HG03354 (cell line): ENCODE results near the gene P4HB.

ENCODE experiments used
- ATAC-seq: cut with Tn5 transposase; IDR thresholded peaks from one replicate; pipeline ENCODE4 v1.9.1; 2021; ENCODE audit warnings: mild to moderate bottlenecking; ENCODE audit not compliant: unreplicated experiment, poor library complexity, severe bottlenecking

The P4HB gene

GRCh38 chr17:81898885-81899284, 38.5 kb upstream of the P4HB start:
- ATAC-seq, result no peak

GRCh38 chr17:81898029-81898866, 37.9 kb upstream of the P4HB start:
- no peak for ATAC-seq

DNA sequence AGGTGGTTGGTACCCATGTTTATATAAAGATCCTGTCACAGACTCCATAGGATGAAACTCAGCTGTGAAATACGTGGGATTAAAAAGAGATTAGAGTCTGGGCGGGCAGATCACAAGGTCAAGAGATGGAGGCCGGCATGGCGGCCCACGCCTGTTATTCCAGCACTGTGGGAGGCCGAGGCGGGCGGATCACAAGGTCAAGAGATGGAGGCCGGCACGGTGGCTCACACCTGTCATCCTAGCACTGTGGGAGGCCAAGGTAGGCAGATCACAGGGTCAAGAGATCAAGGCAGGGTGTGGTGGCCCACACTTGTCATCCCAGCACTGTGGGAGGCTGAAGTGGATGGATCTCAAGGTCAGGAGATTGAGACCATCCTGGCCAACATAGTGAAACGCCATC, 35.1 kb upstream of the P4HB start:
- no peak for ATAC-seq

DNA sequence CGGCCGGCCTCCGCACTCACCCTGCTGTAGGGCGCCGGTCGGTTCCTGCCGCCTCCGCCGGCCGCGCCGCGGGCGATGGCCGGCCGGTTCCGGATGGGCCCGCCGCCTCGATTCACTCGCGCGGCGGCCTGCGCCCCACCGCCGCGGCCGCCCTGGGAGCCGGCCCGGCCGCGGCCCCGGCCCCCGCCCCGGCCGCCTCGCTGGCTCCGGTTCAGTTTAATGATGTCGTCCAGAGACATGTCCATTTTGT, 30.9 kb upstream of the P4HB start:
- ATAC-seq, result no peak

- ATAC-seq, result peak; percentile 24
Measured at GRCh38 chr17:81890447-81891302, 30.3 kb upstream of the P4HB start.

GRCh38 chr17:81889602-81890001, 29.3 kb upstream of the P4HB start:
- ATAC-seq, result no peak

- no peak for ATAC-seq
Measured at GRCh38 chr17:81888988-81889595, 28.8 kb upstream of the P4HB start.

GRCh38 chr17:81888105-81888987, 28.0 kb upstream of the P4HB start:
- no peak for ATAC-seq

GRCh38 chr17:81885869-81886548, 25.7 kb upstream of the P4HB start:
- no peak for ATAC-seq

GRCh38 chr17:81885454-81885853, 25.1 kb upstream of the P4HB start:
- ATAC-seq, result no peak

- no peak for ATAC-seq
Measured at GRCh38 chr17:81884968-81885367, 24.6 kb upstream of the P4HB start.

DNA sequence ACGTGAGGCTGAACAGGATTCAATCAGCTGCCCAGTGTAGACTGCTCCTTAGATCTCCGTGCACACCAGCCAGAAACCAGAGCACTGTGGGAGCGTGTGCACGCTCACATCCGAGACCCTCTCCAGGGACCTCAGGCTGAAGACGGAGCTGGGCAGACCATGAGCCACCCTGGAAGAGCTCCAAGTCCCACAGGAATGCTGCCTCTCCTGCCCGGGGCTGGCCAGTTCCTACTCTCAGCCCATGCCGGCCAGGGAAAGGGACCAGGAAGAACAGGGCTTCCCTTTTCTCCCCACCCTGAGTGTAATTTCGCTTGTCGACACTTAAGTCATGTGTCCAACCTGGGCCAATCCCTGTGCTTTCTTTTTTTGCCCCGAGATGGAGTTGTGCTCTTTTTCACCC, 24.2 kb upstream of the P4HB start:
- ATAC-seq, result no peak

DNA sequence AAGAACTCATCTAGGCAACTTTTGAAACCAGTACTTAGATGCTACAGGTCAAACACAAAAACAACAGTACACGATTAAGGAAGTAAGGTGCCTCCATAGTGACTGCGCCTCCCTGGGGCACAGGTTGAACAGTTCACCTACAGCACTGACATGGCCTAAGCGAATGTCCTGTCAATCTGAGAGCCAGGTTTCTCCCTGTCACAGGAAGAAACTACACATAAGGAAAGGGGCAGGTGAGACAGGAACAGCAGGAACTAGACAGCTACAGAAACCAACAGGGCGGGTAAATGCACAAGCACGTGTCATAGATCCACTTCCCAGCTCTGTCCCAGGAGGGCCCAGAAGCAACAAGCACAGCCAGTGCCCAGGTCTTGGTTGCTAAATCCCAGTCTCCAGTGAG, 18.8 kb upstream of the P4HB start:
- ATAC-seq, result no peak

DNA sequence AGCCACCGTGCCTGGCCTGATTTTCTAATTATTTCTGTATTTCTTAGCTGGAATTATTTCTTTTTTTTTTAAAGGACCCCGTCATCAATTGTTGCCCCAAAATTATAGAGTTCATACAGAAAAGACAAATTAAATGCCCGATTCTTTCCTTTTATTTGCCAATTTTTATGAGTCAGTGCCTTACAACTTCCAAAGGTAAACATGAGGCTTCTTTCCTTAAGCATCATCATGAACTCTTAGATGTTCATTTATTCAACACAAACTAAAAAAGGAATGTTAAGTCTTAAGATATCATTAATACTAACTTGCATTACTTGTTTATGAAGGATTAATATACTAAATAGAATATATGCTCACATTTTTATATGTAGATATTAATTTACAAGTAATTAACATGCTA, 18.0 kb upstream of the P4HB start:
- ATAC-seq, result no peak

DNA sequence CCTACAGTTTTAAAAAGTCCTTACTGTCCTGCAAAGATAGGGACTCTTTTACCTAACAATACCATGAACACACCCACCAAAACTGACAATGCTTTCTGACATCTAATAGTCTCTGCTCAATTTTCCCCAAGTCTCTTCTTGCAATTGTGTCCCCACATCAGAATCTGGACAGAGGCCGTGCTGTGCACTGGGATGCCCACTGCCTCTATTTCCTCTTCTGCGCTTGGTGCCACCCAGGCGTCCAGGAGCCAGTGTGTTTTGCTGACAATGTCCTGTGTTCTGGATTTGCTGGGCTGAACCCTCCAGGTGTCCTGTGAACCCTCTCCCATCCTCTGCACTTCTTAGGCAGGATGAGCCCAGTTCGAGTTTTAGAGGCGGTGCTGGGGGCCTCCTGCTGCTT, 17.2 kb upstream of the P4HB start:
- ATAC-seq, result no peak

DNA sequence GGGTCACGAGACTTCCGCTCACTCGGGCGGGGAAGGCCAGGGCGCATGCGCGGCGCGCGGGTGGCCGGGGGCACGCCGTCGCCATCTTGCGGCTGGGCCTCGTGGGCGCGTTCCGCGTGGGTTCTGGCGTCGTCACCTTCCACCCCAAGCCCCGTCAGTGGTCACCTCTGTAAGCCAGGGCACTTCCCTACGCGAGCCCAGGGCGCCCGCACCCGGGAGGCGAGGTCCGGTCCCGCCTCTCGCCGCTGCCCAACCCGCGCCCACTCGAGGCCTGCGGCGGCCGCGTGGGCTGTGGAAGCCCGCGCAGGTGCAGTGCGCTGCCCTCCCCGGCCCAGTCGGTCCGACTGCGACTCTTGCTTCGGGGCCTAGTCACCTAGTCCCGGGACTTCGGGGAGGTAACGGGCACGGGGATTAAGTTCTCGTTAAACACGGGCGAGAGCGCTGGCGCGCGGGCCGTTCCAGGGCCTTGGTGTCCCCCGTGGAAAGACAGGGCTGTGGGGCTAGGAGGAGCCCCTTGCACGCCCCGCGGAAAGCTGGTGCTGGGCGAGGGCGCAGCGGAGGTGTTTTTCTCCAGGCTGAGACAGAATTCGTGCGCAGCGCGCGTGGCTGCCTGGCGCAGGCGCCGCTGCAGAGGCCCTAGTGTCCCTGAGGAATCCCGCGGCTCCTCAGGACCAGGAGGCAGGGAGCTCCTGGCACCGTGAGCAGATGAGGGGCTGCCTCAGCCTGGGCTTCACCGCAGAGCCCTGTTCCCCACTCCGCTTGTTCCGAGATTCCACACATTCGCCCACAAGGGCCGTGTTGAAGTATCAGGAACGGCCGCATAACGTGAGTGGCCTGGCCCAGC, 11.3 kb upstream of the P4HB start:
- peak; percentile 64 for ATAC-seq

- peak; percentile 26 for ATAC-seq
Measured at GRCh38 chr17:81870981-81871386, 10.6 kb upstream of the P4HB start, which contains the start of gene ARHGDIA. Gene ARHGDIA (minus strand): TSS chr17:81871337. CDS start chr17:81869930, 1,407 bp downstream.
